ENCODE measurements around the gene PHF2.

PHF2 gene

DNA sequence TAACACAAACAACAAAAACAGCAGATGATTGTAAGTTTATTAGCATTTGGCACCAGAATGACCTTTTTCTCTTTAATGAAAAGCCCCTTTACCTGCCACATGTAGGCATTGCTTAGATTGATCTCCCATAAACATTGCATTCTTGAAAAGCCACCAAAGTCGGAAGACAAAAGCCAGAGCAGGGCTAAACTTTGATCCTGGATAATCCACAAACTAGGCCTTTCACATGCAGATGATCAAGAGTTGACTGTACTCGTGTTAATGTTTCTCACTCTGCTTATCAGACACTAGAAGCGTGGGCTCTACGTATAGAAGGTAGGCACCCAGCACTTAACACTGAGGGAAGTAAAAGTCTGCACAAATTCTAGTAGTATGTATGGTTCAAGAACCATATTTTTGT, 21.0 kb upstream of the PHF2 start:
- no peak overlapping the region for H3K4me3 ChIP-seq (replicated peaks; ENCODE audit: low read depth, low read length)
- TF ChIP-seq, protein P1, sequence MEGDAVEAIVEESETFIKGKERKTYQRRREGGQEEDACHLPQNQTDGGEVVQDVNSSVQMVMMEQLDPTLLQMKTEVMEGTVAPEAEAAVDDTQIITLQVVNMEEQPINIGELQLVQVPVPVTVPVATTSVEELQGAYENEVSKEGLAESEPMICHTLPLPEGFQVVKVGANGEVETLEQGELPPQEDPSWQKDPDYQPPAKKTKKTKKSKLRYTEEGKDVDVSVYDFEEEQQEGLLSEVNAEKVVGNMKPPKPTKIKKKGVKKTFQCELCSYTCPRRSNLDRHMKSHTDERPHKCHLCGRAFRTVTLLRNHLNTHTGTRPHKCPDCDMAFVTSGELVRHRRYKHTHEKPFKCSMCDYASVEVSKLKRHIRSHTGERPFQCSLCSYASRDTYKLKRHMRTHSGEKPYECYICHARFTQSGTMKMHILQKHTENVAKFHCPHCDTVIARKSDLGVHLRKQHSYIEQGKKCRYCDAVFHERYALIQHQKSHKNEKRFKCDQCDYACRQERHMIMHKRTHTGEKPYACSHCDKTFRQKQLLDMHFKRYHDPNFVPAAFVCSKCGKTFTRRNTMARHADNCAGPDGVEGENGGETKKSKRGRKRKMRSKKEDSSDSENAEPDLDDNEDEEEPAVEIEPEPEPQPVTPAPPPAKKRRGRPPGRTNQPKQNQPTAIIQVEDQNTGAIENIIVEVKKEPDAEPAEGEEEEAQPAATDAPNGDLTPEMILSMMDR (IDR thresholded peaks at IDR 0.05; ENCODE audit: low read length, missing control alignments): no peak
- DNase-seq (ENCODE audit: low read depth): no peak

DNA sequence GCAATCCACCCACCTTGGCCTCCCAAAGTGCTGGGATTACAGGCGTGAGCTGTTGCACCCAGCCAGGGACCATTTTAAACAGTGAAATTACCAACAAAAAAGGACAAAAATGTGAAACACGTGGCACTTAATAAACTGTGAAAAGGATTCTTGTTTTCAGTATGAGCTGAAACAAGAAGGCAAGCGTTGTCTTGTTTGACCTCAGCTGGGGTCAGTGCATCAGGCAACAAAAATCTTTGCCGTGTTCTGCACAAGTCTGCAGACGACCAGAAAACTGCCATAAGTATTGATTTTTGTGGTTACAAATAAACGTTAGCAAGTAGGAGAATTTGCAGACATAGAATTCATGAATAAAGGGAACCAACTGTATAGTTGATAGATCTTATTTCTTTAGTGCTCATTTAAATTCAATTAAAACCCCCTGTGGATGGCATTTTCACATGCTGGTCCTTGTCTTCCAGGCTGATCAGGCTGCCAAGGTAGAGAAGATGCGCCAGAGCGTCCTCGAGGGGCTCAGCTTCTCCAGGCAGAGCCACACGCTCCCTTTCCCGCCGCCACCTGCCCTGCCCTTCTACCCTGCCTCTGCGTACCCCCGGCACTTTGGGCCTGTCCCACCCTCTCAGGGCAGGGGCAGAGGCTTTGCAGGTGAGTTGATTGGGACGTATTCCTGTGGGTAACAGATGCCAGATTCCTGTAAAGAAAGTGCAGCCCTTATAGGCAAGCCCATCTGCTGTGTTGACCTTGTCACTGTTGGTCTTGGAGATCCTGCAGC, 18.8 kb upstream of the PHF2 start:
- no peak overlapping the region for H3K4me3 ChIP-seq (replicated peaks; ENCODE audit: low read depth, low read length)
- TF ChIP-seq, protein P1 (IDR thresholded peaks at IDR 0.05; ENCODE audit: low read length, missing control alignments): no peak
- no peak for DNase-seq (ENCODE audit: low read depth)

DNA sequence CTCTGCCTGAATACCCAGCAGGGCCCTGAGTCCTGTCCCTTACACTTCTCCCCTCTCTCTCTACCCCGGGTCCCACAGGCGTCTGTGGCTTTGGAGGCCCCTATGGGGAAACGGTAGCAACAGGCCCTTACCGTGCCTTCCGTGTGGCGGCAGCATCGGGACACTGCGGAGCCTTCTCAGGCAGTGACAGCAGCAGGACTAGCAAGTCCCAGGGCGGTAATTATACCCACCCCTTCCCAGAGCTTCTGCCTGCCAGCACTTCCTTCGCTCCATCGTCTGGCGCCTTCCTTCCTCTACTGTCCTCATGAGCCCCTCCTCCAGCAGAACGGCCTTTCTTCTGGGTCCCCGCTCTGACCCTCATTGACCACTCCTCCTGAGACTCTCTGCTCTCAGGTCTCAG, 17.9 kb upstream of the PHF2 start:
- no peak overlapping the region for H3K4me3 ChIP-seq (replicated peaks; ENCODE audit: low read depth, low read length)
- no peak for DNase-seq (ENCODE audit: low read depth)
- TF ChIP-seq, protein P1 (IDR thresholded peaks at IDR 0.05; ENCODE audit: low read length, missing control alignments): no peak

DNA sequence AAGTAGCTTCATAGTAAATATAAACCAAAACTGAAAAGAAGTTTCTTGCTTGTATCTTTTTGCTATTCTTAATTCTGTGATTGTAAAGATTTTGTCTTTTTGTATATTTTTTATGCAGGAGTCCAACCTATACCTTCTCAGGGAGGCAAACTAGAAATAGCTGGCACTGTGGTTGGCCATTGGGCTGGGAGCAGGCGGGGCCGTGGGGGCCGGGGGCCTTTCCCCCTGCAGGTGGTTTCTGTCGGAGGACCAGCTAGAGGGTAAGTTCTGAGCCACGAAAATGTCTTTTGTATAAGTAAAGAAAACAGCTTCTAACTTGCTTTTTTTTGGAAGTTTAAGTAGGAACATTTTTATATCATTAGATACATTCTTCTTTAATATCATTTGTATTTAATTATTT, 15.4 kb upstream of the PHF2 start:
- TF ChIP-seq, protein P1 (IDR thresholded peaks at IDR 0.05; ENCODE audit: low read length, missing control alignments): no peak
- DNase-seq (ENCODE audit: low read depth): no peak
- H3K4me3 ChIP-seq (replicated peaks; ENCODE audit: low read depth, low read length): no peak overlapping the region

DNA sequence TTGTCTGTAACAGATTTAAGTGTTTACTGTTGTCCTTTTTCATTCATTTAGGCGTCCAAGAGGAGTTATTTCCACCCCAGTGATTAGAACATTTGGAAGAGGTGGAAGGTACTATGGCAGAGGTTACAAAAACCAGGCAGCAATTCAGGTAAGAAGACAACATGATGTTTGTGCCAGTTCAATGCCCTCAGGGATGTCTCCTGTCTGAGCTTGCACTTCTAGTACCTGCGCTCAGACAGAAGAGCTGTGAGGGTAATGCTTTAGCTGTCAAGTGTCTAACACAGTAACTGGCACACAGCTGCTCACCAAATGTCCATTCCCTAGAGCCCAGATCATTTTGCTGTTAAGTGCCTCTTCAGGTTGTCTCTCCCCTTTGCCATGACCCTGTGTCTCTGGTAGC, 14.2 kb upstream of the PHF2 start:
- TF ChIP-seq, protein P1 (IDR thresholded peaks at IDR 0.05; ENCODE audit: low read length, missing control alignments): no peak
- no peak for DNase-seq (ENCODE audit: low read depth)
- no peak overlapping the region for H3K4me3 ChIP-seq (replicated peaks; ENCODE audit: low read depth, low read length)

DNA sequence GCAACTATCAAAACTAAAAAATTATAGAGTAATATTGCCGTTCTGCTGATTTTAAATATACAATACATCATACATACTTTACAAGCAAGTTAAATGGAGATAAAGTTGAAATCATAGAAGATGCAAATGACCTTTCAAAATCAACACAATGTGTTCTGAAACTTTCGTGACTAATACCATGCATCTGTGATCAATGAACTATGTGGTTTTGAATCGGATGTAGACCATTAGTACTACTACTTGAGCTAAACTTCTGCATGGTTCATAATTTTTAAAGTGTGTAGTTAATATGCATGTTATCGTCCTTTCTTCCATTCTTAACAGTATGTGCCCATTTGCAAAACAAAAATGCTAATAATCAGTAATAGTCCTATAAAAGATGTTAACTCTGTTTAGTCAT, 11.3 kb upstream of the PHF2 start:
- H3K4me3 ChIP-seq (replicated peaks; ENCODE audit: low read depth, low read length): no peak overlapping the region
- TF ChIP-seq, protein P1 (IDR thresholded peaks at IDR 0.05; ENCODE audit: low read length, missing control alignments): no peak
- DNase-seq (ENCODE audit: low read depth): no peak

Data from fibroblast of pulmonary artery (primary cell).